NCI-H2196 (cell line): ENCODE measurements around the gene POTEB.
"Not testable (repeated sequence)": the region's sequence is repeated elsewhere in the genome, so short reads cannot be mapped to it uniquely, and the experiment has no call there.

Experiments used
- DNase-seq: peaks from one replicate; lab custom pipeline; 2025; ENCODE audit not compliant: unreplicated experiment; lab: John Stamatoyannopoulos, UW

Gene POTEB

GRCh38 chr15:21877635-21878034 lies at the start of gene POTEB:
TSS of gene POTEB (minus strand) at chr15:21877735. CDS start at chr15:21877246, 489 bp downstream.
- not testable (repeated sequence) for DNase-seq

GRCh38 chr15:21890955-21891354 lies 13.4 kb upstream of the POTEB start:
- not testable (repeated sequence) for DNase-seq

GRCh38 chr15:21889542-21889941 lies 12.0 kb upstream of the POTEB start:
- DNase-seq = not testable (repeated sequence)

- not testable (repeated sequence) for DNase-seq
These were observed 38.7 kb downstream of the POTEB start for GRCh38 chr15:21838831-21839230.
